A549 (cell line): ENCODE measurements around the gene SETD3. TPM values are rescaled to one million over a fixed set of nuclear protein-coding genes. Genes with fewer than 3 reads are reported as not detected.

Source experiments
- ATAC-seq, 2 experiments: fragments of 200-7000 bp in 1 of 2; fragments of >200 bp in 1 of 2; cut with Nextera tagmentation in 1 of 2; cut with Tn5 transposase in 1 of 2; 3 replicates each; pipeline versions ENCODE4 v1.8.0 to v1.9.1; 2018 to 2020; ENCODE audit warnings: mild to moderate bottlenecking in 1 of 2, moderate library complexity in 1 of 2
- CTCF ChIA-PET: fragments of 300-600 bp; sonication (Branson Sonifier 250); formaldehyde crosslinking; extraction: SDS; loops from one replicate; lab custom pipeline; 2021; ENCODE audit warnings: antibody characterized with exemption, inconsistent platforms; lab: Yijun Ruan, JAX
- POLR2A ChIA-PET: fragments of 350-600 bp; formaldehyde crosslinking; extraction: SDS; loops from one replicate; lab custom pipeline; 2021; ENCODE audit warnings: antibody characterized with exemption, inconsistent platforms; lab: Yijun Ruan, JAX
- DNase-seq, 2 experiments: peaks; one replicate each; pipeline versions ENCODE4 v3.0.0 to v3.0.0-alpha.2; 2011 to 2016; ENCODE audit warnings: low read depth in 1 of 2, low spot score in 1 of 2
- FAIRE-seq: peaks from 2 replicates; lab custom pipeline; 2011; peaks lifted over from hg19 to GRCh38; lab: Jason Lieb, UNC
- H3K27ac ChIP-seq, 2 experiments: fragments of >200 bp; sonication (Bioruptor Twin); formaldehyde crosslinking; 3 replicates each; pipeline ENCODE4 v1.5.1; 2016 to 2017
- H3K4me1 ChIP-seq: fragments of >200 bp; sonication (Bioruptor Twin); formaldehyde crosslinking; 3 replicates; pipeline ENCODE4 v1.6.1; 2016
- H3K4me2 ChIP-seq: fragments of >200 bp; sonication (Bioruptor Twin); formaldehyde crosslinking; 3 replicates; pipeline ENCODE4 v1.6.1; 2016
- H3K4me3 ChIP-seq: fragments of >200 bp; sonication (Bioruptor Twin); formaldehyde crosslinking; 3 replicates; pipeline ENCODE4 v1.5.1; 2016
- H3K9me3 ChIP-seq: fragments of >200 bp; sonication (Bioruptor Twin); formaldehyde crosslinking; 3 replicates; pipeline ENCODE4 v1.6.1; 2016
- ATOH8 ChIP-seq: fragments of 250-450 bp; sonication (Bioruptor Pico); IDR thresholded peaks from 2 replicates; pipeline ENCODE4 v1.5.0; 2020; ENCODE audit warnings: low read depth, mild to moderate bottlenecking, moderate library complexity
- BCL3 ChIP-seq: fragments of >200 bp; sonication (Bioruptor Twin); formaldehyde crosslinking; IDR thresholded peaks from 3 replicates; pipeline ENCODE4 v1.6.1; 2016
- CHD2 ChIP-seq: fragments of 150-350 bp; IDR thresholded peaks from 2 replicates; pipeline ENCODE4 v1.6.1; 2014; ENCODE audit warnings: low read length; ENCODE audit not compliant: partially characterized antibody
- EHF ChIP-seq: fragments of 250-450 bp; sonication (Bioruptor Pico); IDR thresholded peaks from 2 replicates; pipeline ENCODE4 v1.5.0; 2020; ENCODE audit warnings: mild to moderate bottlenecking
- EHMT2 ChIP-seq: fragments of 200-600 bp; sonication (generic); IDR thresholded peaks from 2 replicates; pipeline ENCODE4 v1.6.1; 2016; ENCODE audit warnings: antibody characterized with exemption, low read depth, mild to moderate bottlenecking, moderate library complexity
- ELK1 ChIP-seq: fragments of 150-350 bp; IDR thresholded peaks from 2 replicates; pipeline ENCODE4 v1.6.1; 2014; ENCODE audit warnings: low read depth, mild to moderate bottlenecking, low read length
- EP300 ChIP-seq, 2 experiments: fragments of >200 bp; sonication (Bioruptor Twin); formaldehyde crosslinking; IDR thresholded peaks; 2 replicates in 1 of 2; 3 replicates in 1 of 2; pipeline ENCODE4 v1.6.1; 2016 to 2017
- FOSL2 ChIP-seq, 2 experiments: fragments of 450-650 bp in 1 of 2; fragments of >200 bp in 1 of 2; sonication (Bioruptor Twin) in 1 of 2; formaldehyde crosslinking; IDR thresholded peaks; 2 replicates each; pipeline versions ENCODE4 v1.5.0 to v1.6.1; 2016 to 2020; ENCODE audit warnings: mild to moderate bottlenecking in 1 of 2, moderate library complexity in 1 of 2
- GATA3 ChIP-seq: IDR thresholded peaks from 2 replicates; pipeline ENCODE4 v1.6.1; 2012; ENCODE audit warnings: borderline replicate concordance
- HEYL ChIP-seq: fragments of 250-450 bp; sonication (Bioruptor Pico); IDR thresholded peaks from 2 replicates; pipeline ENCODE4 v1.8.0; 2021; ENCODE audit warnings: mild to moderate bottlenecking, moderate library complexity
- HOXB13 ChIP-seq: fragments of 250-450 bp; sonication (Bioruptor Pico); IDR thresholded peaks from 2 replicates; pipeline ENCODE4 v1.5.0; 2020; ENCODE audit warnings: low read depth, mild to moderate bottlenecking, moderate library complexity
- HOXB5 ChIP-seq: fragments of 250-450 bp; sonication (Bioruptor Pico); IDR thresholded peaks from 2 replicates; pipeline ENCODE4 v1.5.0; 2020; ENCODE audit warnings: mild to moderate bottlenecking, moderate library complexity
- JUN ChIP-seq, 2 experiments: fragments of >200 bp; sonication (Bioruptor Twin); formaldehyde crosslinking; IDR thresholded peaks; 2 replicates in 1 of 2; 3 replicates in 1 of 2; pipeline ENCODE4 v1.6.1; 2016 to 2017
- MAZ ChIP-seq: fragments of 150-350 bp; IDR thresholded peaks from 2 replicates; pipeline ENCODE4 v1.6.1; 2014; ENCODE audit warnings: antibody characterized with exemption, low read depth, low read length, borderline replicate concordance
- MYC ChIP-seq: IDR thresholded peaks from 2 replicates; pipeline ENCODE4 v1.6.1; 2012; ENCODE audit warnings: mild to moderate bottlenecking, inconsistent platforms, low read length, improper control_type of control experiment, borderline replicate concordance
- NR3C1 ChIP-seq: fragments of >200 bp; sonication (Bioruptor Twin); formaldehyde crosslinking; IDR thresholded peaks from 3 replicates; pipeline ENCODE4 v1.6.1; 2017
- RCOR1 ChIP-seq: fragments of 150-350 bp; IDR thresholded peaks from 2 replicates; pipeline ENCODE4 v1.6.1; 2014; ENCODE audit warnings: antibody characterized with exemption, low read length, low read depth
- SMC3 ChIP-seq: fragments of >200 bp; sonication (Bioruptor Twin); formaldehyde crosslinking; IDR thresholded peaks from 3 replicates; pipeline ENCODE4 v1.6.1; 2018; ENCODE audit warnings: inconsistent platforms
- TFCP2L1 ChIP-seq: fragments of 250-450 bp; sonication (Bioruptor Pico); IDR thresholded peaks from 2 replicates; pipeline ENCODE4 v1.5.0; 2021; ENCODE audit warnings: mild to moderate bottlenecking
- ZFP36 ChIP-seq: fragments of 450-650 bp; IDR thresholded peaks from 2 replicates; pipeline ENCODE4 v1.6.1; 2014; ENCODE audit warnings: borderline replicate concordance; ENCODE audit not compliant: partially characterized antibody
- ZSCAN20 ChIP-seq: fragments of 250-450 bp; sonication (Bioruptor Pico); IDR thresholded peaks from 2 replicates; pipeline ENCODE4 v1.8.0; 2022; ENCODE audit warnings: mild to moderate bottlenecking, moderate library complexity
- WGBS: methylation state at CpG from one replicate; pipeline ENCODE4 v1.1.6; 2017; ENCODE audit errors: missing lambda C conversion rate; 5-methylcytosine and 5-hydroxymethylcytosine counted together
- polyA plus RNA-seq, 4 experiments: library from polyadenylated mRNA; depleted of rRNA in 3 of 4; stranded (reverse); fragments of >200 nt; fragmentation: RNase III in 1 of 4; extraction: RNeasy Plus Mini Kit Qiagen cat#74134 plus additional on column Dnase treatment in 1 of 4; gene quantifications; 2 replicates in 3 of 4; 3 replicates in 1 of 4; pipeline ENCODE4 v1.2.3, GENCODE V29; 2011 to 2017
- TF ChIP-seq, protein P1 (sequence below): fragments of >200 bp; sonication (Bioruptor Twin); formaldehyde crosslinking; IDR thresholded peaks from 3 replicates; pipeline ENCODE4 v1.5.1; 2016

SETD3 gene
- polyA plus RNA-seq, 2 of the 4 experiments (the other 2 are of a cell fraction), result 43.1 to 59.7 TPM

DNA sequence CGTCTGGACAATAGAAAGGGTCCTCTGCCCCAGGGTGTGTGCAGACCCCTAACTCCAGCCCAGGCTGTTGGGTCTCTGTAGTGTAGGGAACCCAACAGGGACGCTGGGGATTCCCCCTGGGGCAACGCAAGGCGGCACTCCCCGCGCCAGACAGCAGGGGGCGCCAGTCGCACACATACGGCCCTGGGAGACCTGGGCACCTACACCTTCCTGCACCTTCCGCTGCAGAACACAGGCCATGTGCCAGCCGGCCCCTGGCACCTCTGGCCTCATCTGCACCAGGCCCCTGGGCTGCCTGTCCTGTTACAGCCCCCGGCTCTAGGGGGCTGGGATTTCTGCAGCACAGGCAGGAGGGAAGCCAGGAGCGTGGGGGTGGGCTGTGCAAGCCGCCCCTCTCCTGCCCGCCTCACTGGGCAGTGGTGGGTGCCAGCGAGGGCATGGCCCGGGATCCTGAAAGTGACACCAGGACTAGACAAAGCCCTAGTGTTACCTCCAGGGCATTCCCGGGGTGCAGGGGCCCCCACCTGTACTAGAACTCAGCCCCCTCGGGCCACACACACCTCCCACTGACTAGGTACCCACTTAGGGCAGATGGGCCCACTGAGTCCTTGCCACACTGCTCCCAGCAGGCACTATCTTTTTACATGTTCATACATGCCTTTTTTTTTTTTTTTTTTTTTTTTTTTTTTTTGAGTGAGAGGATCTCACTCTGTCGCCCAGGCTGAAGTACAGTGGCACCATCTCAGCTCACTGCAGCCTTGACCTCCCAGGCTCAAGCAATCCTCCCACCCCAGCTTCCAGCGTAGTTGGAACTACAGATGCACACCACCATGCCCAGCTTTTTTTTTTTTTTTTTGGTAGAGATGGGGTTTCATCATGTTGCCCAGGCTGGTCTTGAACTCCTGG, 38.0 kb upstream of the SETD3 start (continued):
- TF ChIP-seq TFCP2L1 (CRISPR knock-in tag) (no peak), ZSCAN20 (CRISPR knock-in tag) (no peak), JUN (IDR thresholded peaks at IDR 0.05) (no peak), MAZ (no peak), EHF (no peak), ZFP36 (no peak), SMC3 (peak; percentile 93)
- TF ChIP-seq, protein P1, sequence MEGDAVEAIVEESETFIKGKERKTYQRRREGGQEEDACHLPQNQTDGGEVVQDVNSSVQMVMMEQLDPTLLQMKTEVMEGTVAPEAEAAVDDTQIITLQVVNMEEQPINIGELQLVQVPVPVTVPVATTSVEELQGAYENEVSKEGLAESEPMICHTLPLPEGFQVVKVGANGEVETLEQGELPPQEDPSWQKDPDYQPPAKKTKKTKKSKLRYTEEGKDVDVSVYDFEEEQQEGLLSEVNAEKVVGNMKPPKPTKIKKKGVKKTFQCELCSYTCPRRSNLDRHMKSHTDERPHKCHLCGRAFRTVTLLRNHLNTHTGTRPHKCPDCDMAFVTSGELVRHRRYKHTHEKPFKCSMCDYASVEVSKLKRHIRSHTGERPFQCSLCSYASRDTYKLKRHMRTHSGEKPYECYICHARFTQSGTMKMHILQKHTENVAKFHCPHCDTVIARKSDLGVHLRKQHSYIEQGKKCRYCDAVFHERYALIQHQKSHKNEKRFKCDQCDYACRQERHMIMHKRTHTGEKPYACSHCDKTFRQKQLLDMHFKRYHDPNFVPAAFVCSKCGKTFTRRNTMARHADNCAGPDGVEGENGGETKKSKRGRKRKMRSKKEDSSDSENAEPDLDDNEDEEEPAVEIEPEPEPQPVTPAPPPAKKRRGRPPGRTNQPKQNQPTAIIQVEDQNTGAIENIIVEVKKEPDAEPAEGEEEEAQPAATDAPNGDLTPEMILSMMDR, result peak; percentile 91

DNA sequence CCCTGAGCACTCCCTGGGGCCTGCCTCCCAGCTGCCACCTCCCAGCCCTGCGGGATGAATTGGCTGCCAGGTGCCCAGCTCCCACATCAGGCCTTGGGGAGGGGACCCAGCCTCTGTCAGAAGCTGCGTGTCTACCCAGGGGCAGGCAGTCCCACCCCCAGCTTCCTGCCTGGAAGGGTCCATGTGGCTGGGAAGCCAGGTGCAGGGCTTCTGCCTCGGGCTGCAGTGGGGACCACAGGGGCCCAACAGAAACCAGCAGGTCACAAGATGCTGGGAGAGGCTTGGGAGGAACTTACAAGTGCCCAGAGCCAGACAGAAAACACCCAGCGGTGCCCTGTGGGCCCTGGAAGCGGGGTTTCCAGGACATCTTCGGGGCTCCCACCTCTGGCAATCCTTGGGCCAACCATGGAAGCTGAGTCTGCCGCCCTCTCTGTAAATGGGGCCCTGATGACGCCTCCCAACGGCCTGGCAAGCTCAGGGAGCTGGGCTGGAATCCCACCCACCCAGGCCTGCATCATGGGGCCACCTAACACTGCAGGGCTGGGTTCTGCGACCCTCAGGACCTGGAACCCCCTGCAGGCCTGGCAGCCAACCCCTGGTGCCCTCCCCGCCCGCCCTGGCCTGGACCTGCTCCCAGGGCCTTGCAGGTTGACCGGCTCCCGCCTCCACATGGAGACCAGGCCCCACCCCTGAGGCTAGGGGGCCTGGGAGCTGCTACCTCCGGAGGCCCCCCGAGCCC, 37.2 kb upstream of the SETD3 start:
- H3K4me1 ChIP-seq, result peaks cover 16% of the 10 kb centered on the region
- H3K9me3 ChIP-seq, result no peaks in the 10 kb centered on the region
- no peak for TF ChIP-seq HOXB13
- CTCF ChIA-PET, result interaction anchor here (0.7 to 2.1 kb wide), 38 partner anchors 10 to 430 kb away, joined by 3 to 11 read pairs (median 4); partner anchors contain the start of gene CCDC85C
- peak in 1 of 2 experiments; percentile 1; a peak in 3 of 6 replicates for ATAC-seq
- FAIRE-seq, result no peak
- peak overlapping the region in 1 of 2 experiments; percentile 58; a peak in 3 of 6 replicates for H3K27ac ChIP-seq
- WGBS, result 92% methylated on average over 2 of the region's 16 CpGs
- DNase-seq, result no peak
- no peak overlapping the region for H3K4me2 ChIP-seq
- POLR2A ChIA-PET, result no interaction called here
- H3K4me3 ChIP-seq, result no peak overlapping the region

- no peak overlapping the region for H3K4me2 ChIP-seq
- H3K27ac ChIP-seq, result no peak overlapping the region
- ChIA-PET CTCF (interaction anchor here (0.5 to 2.1 kb wide), 37 partner anchors 9 to 430 kb away, joined by 3 to 11 read pairs (median 4); partner anchors contain the start of gene CCDC85C), POLR2A (interaction anchor here (1.2 kb wide), 1 partner anchor 36 kb away, joined by 3 read pairs; the partner anchor contains the start of genes CCNK and SETD3)
- peaks cover 9% of the 10 kb centered on the region for H3K4me1 ChIP-seq
- FAIRE-seq (no peak), DNase-seq (no peak), ATAC-seq (no peak)
- TF ChIP-seq EHMT2, result no peak
- TF ChIP-seq EHF, result no peak
- TF ChIP-seq MYC, result no peak
- no peak for TF ChIP-seq EP300 (IDR thresholded peaks at IDR 0.05)
- no peak for TF ChIP-seq HOXB13
- no peak for TF ChIP-seq HEYL (CRISPR knock-in tag)
- TF ChIP-seq NR3C1, result no peak
- TF ChIP-seq ZSCAN20 (CRISPR knock-in tag), result no peak
- no peak for TF ChIP-seq BCL3
- no peak for TF ChIP-seq GATA3
- TF ChIP-seq FOSL2 (IDR thresholded peaks at IDR 0.05), result no peak
- no peak for TF ChIP-seq FOSL2 (CRISPR knock-in tag; IDR thresholded peaks at IDR 0.05)
- TF ChIP-seq HOXB5 (CRISPR knock-in tag), result no peak
- TF ChIP-seq RCOR1, result no peak
- no peak for TF ChIP-seq ATOH8 (CRISPR knock-in tag)
- no peak for TF ChIP-seq ELK1
- no peak for TF ChIP-seq CHD2
- H3K9me3 ChIP-seq, result no peaks in the 10 kb centered on the region
- 94% methylated on average over 8 of the region's 14 CpGs for WGBS
- H3K4me3 ChIP-seq, result no peak overlapping the region
Observed at GRCh38 chr14:99516871-99517642, 36.4 kb upstream of the SETD3 start.
